HepG2 (cell line): ENCODE data around the gene GALR3. TPM values are rescaled to one million over a fixed set of nuclear protein-coding genes. Genes with fewer than 3 reads are reported as not detected.

Experiments used
- CSRNP1 ChIP-seq: sonication (generic); formaldehyde crosslinking; IDR thresholded peaks from 2 replicates; pipeline ENCODE4 v1.8.1; 2023; ENCODE audit warnings: mild to moderate bottlenecking, missing genetic modification reagents
- IKZF5 ChIP-seq: IDR thresholded peaks from 2 replicates; pipeline ENCODE4 v1.6.1; 2018; ENCODE audit warnings: missing genetic modification reagents, mild to moderate bottlenecking, missing compliant biosample characterization
- IRF1 ChIP-seq: sonication (generic); formaldehyde crosslinking; IDR thresholded peaks from 2 replicates; pipeline ENCODE4 v1.4.0; 2020; ENCODE audit warnings: low read depth, mild to moderate bottlenecking, missing genetic modification reagents
- ISL2 ChIP-seq: sonication (generic); formaldehyde crosslinking; IDR thresholded peaks from 2 replicates; pipeline ENCODE4 v1.5.0; 2020; ENCODE audit warnings: missing genetic modification reagents
- NFIC ChIP-seq: IDR thresholded peaks from 2 replicates; pipeline ENCODE4 v1.6.1; 2012; ENCODE audit warnings: mild to moderate bottlenecking, low read length, inconsistent platforms
- RFXAP ChIP-seq: sonication (generic); formaldehyde crosslinking; IDR thresholded peaks from 2 replicates; pipeline ENCODE4 v1.4.0; 2020; ENCODE audit warnings: missing genetic modification reagents, borderline replicate concordance
- USF2 ChIP-seq, 2 experiments: sonication (generic) in 1 of 2; formaldehyde crosslinking in 1 of 2; IDR thresholded peaks; 2 replicates each; pipeline versions ENCODE4 v1.5.1 to v1.6.1; 2011 to 2020; ENCODE audit warnings: borderline replicate concordance in 1 of 2, low read depth in 1 of 2, low read length in 1 of 2, mild to moderate bottlenecking in 1 of 2, missing genetic modification reagents in 1 of 2, moderate library complexity in 1 of 2
- ZNF205 ChIP-seq: IDR thresholded peaks from 2 replicates; pipeline ENCODE4 v1.6.1; 2018; ENCODE audit warnings: missing biosample characterization, missing genetic modification reagents
- ZNF747 ChIP-seq: sonication (generic); formaldehyde crosslinking; IDR thresholded peaks from 2 replicates; pipeline ENCODE4 v1.8.1; 2023; ENCODE audit warnings: missing genetic modification reagents, mild to moderate bottlenecking, borderline replicate concordance
- ZNF777 ChIP-seq: sonication (generic); formaldehyde crosslinking; IDR thresholded peaks from 2 replicates; pipeline ENCODE4 v1.4.0; 2020; ENCODE audit warnings: missing genetic modification reagents
- ZNF781 ChIP-seq: sonication (generic); formaldehyde crosslinking; IDR thresholded peaks from 2 replicates; pipeline ENCODE4 v1.5.1; 2020; ENCODE audit warnings: borderline replicate concordance, mild to moderate bottlenecking, missing genetic modification reagents; ENCODE audit errors: not compliant biosample characterization
- polyA plus RNA-seq, 8 experiments: library from polyadenylated mRNA; depleted of rRNA in 3 of 8; stranded (reverse) in 7 of 8; unstranded in 1 of 8; fragments of >200 nt; fragmentation: Illumina TruSeq in 4 of 8; extraction: Trizol in 4 of 8; gene quantifications; 2 replicates each; pipeline versions ENCODE4 v1.2.1 to v1.2.3, GENCODE V29; 2011 to 2016; ENCODE audit warnings: low read depth in 4 of 8, missing spikeins in 1 of 8, mixed read lengths in 1 of 8; ENCODE audit not compliant: insufficient read depth in 1 of 8
- total RNA-seq, 5 experiments: library from RNA; depleted of rRNA; stranded (reverse); fragments of >200 nt; fragmentation: Illumina TruSeq; extraction: Trizol; gene quantifications; 2 replicates each; pipeline ENCODE4 v1.2.3, GENCODE V29; 2016; ENCODE audit warnings: low read depth in 1 of 5

Gene GALR3
- total and polyA plus RNA-seq, 2 of the 13 experiments (the other 11 are each of a cell fraction or from before 2014, with no cell fraction given) = 0.13 TPM; not detected in 1

- peak; percentile 51; the same call in 1 of the 2 replicates for TF ChIP-seq RFXAP (CRISPR knock-in tag)
- TF ChIP-seq ZNF747 (CRISPR knock-in tag) = peak; percentile 47; the same call in 1 of the 2 replicates
- TF ChIP-seq ZNF781 (CRISPR knock-in tag) = peak; percentile 29
- peak; percentile 70 for TF ChIP-seq NFIC
- TF ChIP-seq ISL2 (CRISPR knock-in tag) = peak; percentile 49; the same call in 1 of the 2 replicates
- no peak for TF ChIP-seq USF2 (IDR thresholded peaks at IDR 0.05; ENCODE audit: low read depth, low read length)
- peak; percentile 48; the same call in 1 of the 2 replicates for TF ChIP-seq USF2 (CRISPR knock-in tag; IDR thresholded peaks at IDR 0.05; ENCODE audit: borderline replicate concordance)
- 0 out of 2 replicates have a peak, but pooled peaks have one; percentile 56 for TF ChIP-seq ZNF205 (CRISPR knock-in tag)
- peak; percentile 69; the same call in 1 of the 2 replicates for TF ChIP-seq CSRNP1 (CRISPR knock-in tag)
- 0 out of 2 replicates have a peak, but pooled peaks have one; percentile 64 for TF ChIP-seq ZNF777
- TF ChIP-seq IKZF5 (CRISPR knock-in tag) = peak; percentile 68; the same call in 1 of the 2 replicates
- no peak for TF ChIP-seq IRF1
These were observed 15.5 kb upstream of the GALR3 start, which contains the start of gene GCAT (continued) for GRCh38 chr22:37807410-37808293.
